Left colon (tissue), 2 donors: ENCODE measurements around the gene CBFA2T2. TPM values are rescaled to one million over a fixed set of nuclear protein-coding genes. Genes with fewer than 3 reads are reported as not detected.
A peak's percentile ranks its signal among the peaks of the same experiment; 100 is the strongest.

Experiments
- ATAC-seq: fragments of 200-7000 bp; cut with Tn5 transposase; one replicate; pipeline ENCODE4 v1.9.1; 2020; ENCODE audit warnings: mild to moderate bottlenecking, moderate library complexity
- DNase-seq, 2 donors: peaks; one replicate each; pipeline ENCODE4 v3.0.0-alpha.2; 2020
- intact Hi-C, 2 donors: fragments of 100-400 bp; cut with DNase I in 1 of 2; cut with micrococcal nuclease in 1 of 2; formaldehyde crosslinking; loops; one replicate each; pipeline versions ENCODE4 v1.11.2 to v1.14.0; 2022; cut with DNase I, micrococcal nuclease
- total RNA-seq, 2 donors: library from RNA; stranded (reverse); fragmentation: NEBNext Ultra II Directional; extraction: Animal tissue kit (Norgen Biotek cat#: 25700); gene quantifications; one replicate each; pipeline ENCODE4 v1.2.1, GENCODE V29; 2021
- donor health status: DM: no; HTN: no; CAD: no.
- donor health status: DM: yes; HTN: yes; CAD: no.

The CBFA2T2 gene
- total RNA-seq, 2 donors from 2014 or later, result 26.9 to 27.3 TPM

DNA sequence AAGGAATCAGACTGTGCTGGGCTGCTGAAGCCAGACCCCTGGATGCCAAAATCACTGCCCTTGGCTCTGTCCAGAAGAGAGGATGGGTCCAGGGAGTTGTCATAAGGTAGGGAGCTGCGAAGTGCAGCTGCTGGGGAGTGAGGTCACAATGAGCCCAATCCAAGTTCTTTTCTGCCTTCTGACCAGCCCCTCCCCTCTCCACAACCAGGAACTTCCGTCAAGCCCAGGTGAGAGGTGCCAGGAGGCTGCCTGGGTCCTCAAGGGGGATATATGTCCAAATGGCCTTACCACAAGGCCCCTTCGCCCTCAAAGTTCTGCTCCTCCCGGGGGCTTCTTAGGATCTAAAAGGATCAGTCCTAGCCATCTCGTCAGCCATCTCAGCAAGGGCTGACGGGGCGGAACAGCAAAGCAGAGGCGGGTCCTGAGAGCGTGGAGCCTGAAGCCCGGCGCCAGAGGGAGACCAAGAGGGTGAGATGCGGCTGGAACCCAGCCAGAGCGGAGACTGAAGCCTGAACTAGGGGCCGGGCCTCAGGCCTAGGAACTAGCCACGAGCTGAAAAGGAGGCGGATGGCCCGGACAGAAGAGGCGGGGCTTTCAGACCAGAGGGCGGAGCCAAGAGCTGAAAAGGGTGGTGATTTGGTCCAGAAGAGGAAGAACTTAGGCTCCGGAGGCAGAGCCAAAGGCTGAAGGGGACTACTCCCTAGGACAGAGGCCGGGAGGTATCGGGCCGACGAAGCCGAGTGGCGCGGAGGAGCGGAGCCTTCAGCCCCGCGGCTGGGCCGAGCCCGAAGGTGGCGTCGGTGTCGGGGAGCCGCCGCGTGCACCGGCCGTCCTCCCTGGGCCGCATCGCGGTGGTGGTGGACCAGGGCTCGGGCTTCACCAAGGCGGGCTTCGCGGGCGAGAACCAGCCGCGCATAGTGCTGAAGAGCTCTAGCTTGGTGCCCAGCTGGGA, 176.7 kb downstream of the CBFA2T2 start, which contains the start of gene ACTL10:
ACTL10 (plus strand) TSS at position 651 of the 952 bp plus-strand sequence. CDS start 555 bp downstream, outside the sequence.
- DNase-seq (peak; percentile 98 to 99), ATAC-seq (peak; percentile 71)
- intact Hi-C loops, result no loop called here

DNA sequence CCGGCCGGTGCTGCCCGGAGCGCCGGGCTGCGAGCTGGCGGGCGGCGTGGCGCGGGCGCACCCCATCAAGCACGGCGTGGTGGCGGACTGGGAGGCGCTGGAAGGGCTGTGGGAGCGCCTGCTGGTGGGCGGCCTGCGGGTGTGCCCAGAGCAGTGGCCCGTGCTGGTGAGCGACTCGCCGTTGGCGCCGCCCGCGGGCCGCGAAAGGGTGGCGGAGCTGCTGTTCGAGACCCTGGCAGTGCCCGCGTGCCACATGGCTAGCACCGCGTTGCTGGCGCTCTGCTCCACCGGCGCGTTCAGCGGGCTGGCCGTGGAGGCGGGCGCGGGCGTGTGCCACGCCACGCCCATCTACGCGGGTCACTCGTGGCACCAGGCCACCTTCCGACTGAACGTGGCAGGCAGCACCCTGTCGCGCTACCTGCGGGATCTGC, 177.4 kb downstream of the CBFA2T2 start:
- peak; percentile 66 to 75 for DNase-seq
- peak; percentile 38 for ATAC-seq
- intact Hi-C loops, result no loop called here

DNA sequence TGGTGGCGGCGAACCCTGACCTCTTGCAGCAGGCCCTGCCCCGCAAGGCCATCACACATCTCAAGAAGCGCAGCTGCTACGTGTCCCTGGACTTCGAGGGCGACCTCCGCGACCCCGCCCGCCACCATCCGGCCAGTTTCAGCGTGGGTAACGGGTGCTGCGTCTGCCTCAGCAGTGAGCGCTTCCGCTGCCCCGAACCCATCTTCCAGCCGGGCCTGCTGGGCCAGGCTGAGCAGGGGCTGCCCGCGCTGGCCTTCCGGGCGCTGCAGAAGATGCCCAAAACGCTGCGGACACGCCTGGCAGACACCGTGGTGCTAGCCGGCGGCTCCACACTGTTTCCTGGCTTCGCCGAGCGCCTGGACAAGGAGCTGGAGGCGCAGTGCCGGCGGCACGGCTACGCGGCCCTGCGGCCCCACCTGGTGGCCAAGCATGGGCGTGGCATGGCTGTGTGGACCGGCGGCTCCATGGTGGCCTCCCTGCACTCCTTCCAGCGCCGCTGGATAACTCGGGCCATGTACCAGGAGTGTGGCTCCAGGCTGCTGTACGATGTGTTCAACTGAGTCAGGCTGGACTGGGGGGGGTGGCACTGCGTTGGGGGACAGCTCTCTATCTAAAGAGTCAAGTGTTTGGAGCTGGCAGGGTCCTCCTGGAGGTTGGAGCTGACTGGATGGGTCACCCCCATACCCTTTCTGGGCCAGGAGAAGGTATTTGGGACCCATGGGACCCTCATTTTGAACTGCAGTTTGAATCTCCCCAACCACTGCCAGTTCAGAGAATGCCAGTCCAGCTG, 178.0 kb downstream of the CBFA2T2 start:
- intact Hi-C loops, result no loop called here
- ATAC-seq (peak; percentile 58), DNase-seq (peak; percentile 68 to 85)

- intact Hi-C loops, result no loop called here
- no peak for ATAC-seq
- DNase-seq, result no peak
These were observed 178.7 kb downstream of the CBFA2T2 start for GRCh38 chr20:33668466-33669155.

DNA sequence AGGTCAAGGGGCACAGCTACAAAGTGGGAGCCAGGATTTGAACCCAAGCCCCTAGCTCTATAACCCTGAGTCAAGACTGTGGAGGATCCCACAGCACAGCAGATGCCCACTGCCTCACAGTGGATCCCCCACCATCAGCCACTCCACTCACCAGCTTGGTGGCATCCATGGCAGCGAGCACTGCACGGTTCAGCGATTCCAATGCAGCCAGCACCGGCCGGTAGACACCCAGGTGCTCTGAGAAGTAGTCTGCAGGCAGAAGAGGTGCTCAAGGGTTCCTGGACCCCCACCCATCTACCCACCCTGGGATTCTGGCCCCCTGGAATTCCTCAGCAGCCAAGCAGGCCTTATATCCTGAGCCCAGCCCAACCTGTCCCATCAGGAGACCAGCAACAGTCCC, 179.3 kb downstream of the CBFA2T2 start:
- ATAC-seq (no peak), DNase-seq (no peak)
- intact Hi-C loops, result no loop called here

- no peak for DNase-seq
- ATAC-seq, result no peak
- intact Hi-C loops, result no loop called here
These were observed 180.2 kb downstream of the CBFA2T2 start for GRCh38 chr20:33669873-33670640.

- intact Hi-C loops, result no loop called here
- DNase-seq, result no peak
- ATAC-seq, result no peak
These were observed 181.0 kb downstream of the CBFA2T2 start for GRCh38 chr20:33670715-33671499.

GRCh38 chr20:33671573-33672288, 181.8 kb downstream of the CBFA2T2 start:
- intact Hi-C loops, result no loop called here
- ATAC-seq (no peak), DNase-seq (no peak)

DNA sequence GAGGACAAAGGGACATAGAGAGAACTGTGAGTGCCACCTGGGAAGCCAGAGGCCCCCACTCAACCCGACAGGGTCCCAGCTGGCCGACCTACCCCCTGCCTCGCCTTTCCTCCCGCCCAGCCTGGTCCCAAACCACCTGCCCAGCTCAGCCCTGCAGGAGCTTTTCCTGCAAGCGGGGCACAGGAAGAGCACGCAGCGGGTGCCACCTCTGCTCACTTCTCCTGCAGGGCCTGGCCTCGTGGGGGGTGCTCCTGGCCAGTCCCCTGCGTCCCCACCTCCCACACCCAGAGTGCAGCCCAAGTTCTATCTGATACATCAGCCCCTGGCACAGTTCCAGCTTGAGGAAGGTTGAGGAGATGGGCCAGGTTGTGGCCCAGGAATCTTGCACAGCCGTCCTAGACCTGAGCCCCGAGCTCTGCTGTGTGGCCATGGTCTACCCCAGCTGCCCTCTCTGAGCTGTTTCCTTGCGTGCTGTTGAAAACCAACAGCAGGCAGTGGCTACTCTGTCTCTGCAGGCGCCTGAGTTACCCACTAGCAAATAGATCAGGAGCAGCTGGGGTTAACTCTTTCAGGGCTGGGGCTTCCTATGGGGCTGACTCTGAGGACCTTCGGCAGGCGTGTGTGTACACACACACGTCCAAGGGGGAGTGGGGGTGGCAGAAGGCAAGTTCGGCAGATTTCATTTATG, 182.7 kb downstream of the CBFA2T2 start:
- ATAC-seq (no peak), DNase-seq (no peak)
- intact Hi-C loops, result no loop called here

DNA sequence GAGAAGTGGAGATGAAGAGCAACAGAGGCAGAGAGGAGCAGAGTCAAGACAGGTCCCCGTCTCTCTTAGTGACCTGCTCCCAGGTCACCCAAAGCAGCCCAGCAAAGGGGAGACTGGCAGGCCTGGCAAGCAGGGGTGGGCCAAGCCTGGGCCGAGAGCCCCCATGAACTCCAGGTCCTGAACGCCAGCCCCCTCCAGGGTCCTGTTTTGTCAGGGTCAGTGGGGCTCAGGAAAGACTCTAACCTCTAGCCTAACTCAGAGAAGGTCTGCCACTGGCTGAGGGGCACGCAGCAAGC, 183.2 kb downstream of the CBFA2T2 start:
- DNase-seq (no peak), ATAC-seq (no peak)
- intact Hi-C loops, result no loop called here

GRCh38 chr20:33673410-33674293, 183.8 kb downstream of the CBFA2T2 start:
- DNase-seq (no peak), ATAC-seq (peak; percentile 23)
- intact Hi-C loops, result no loop called here

DNA sequence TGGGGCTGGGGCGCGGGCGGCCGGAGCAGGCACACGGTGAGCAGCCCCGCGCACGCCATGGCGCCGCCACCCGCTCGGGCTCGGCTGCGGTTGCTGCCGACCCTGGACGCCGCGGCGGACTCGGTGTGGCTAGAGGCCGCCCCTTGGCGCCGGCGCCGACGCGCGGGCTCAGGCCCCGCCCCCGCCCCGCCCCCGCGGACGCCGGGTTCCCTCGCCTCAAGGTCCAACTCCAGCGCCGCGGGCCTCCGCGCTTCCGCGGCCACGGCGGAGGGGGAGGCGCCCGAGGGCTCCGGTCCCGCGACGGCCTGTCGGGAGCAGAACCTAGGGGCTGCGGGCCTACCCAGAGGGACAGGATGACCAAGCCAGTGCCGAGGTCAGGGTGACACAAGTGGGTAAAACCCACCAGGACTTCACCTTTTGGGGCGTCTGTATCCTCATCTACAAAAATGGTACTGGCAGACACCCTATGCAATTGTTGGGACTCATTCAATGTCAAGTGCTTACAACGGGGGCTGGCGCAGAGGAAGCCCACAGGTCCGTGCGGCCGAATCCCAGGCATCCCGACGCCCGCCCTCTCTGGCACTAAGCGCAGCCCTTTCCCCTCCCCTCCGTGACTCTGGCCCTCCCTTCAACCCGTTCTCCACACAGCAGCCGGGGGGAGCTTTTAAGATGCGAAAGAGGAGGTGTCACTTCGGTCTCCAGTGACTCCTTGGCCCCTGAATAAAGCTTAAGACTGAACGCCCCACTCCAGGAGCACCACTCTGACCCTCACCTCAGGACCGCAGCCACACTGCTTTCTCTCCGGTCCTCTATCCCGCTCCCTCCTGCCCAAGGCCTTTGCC, 184.6 kb downstream of the CBFA2T2 start, which contains the start of gene NECAB3:
NECAB3 (minus strand) TSS at position 135 of the 842 bp plus-strand sequence; CDS start at position 59, 76 bp downstream.
- peak; percentile 78 to 89 for DNase-seq
- intact Hi-C loops, result no loop called here

GRCh38 chr20:33675136-33675959, 185.5 kb downstream of the CBFA2T2 start:
- intact Hi-C loops, result no loop called here
- no peak for DNase-seq
- ATAC-seq, result peak; percentile 49

More for the DNA sequence above, 184.6 kb downstream of the CBFA2T2 start, which contains the start of gene NECAB3:
- ATAC-seq, result peak; percentile 84

GRCh38 chr20:33676121-33676520, 186.2 kb downstream of the CBFA2T2 start:
- intact Hi-C loops, result no loop called here
- DNase-seq, result no peak
- ATAC-seq, result no peak
